Measurements from ENCODE around the gene MCTP1.
A peak's percentile ranks its signal among the peaks of the same experiment; 100 is the strongest.

Gene MCTP1

DNA sequence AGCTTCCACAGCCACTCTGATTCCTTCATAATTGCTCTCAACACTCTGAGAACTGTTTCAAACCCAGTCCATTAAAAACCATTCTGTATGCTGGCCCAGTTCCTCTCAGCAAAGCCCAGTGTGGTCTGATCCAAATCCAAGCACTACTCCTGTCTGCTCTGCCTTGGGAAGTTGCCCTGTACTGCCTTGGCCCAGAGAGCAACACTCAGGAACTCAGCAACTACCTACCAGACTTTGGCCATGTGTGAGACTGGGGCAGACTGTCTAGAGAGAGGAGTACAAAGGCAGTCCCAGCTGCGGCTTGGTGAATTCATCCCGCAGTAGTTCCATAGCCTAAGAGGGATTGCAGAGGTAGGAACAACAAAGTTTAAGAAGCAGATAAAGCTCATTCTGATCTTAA is 214.4 kb downstream of the MCTP1 start:
- no peak for DNase-seq

DNA sequence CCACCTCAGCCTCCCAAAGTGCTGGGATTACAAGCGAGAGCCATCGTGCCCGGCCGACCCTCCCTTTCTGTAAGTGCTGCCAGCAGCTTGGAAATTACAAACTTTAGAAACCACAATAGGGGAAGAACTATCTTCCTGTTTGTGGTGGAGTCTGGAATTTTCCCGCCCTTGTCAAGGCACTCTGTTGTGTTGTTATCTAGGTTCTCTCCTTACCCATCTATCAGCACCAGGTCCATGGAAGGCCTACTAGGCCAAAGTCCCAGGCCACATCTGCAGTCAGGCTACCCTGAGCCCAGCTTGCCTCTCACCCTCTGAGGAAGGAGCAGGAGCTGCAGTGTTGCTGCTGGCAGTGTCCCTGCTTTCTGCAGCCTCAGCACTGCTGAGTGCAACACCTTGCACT is 214.9 kb downstream of the MCTP1 start:
- no peak for DNase-seq

DNA sequence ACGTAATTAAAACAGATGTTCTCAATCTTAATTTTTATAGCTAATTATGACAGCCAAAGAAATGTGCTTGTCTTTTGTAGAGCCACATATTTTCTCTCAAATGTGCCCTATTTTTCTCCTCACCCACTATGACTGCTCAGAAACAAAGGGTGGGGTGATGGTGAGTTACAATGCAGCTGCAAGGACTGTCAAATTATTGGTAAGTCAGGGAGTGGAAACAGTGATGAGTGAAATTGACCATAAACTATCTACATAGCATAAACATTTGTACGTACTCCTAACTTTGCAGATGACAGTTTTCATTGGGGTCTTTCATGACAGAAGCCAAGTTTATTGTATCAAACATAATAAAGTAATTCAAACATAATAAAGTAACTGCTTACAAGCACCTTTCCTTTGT is 215.9 kb downstream of the MCTP1 start:
- DNase-seq: no peak

DNA sequence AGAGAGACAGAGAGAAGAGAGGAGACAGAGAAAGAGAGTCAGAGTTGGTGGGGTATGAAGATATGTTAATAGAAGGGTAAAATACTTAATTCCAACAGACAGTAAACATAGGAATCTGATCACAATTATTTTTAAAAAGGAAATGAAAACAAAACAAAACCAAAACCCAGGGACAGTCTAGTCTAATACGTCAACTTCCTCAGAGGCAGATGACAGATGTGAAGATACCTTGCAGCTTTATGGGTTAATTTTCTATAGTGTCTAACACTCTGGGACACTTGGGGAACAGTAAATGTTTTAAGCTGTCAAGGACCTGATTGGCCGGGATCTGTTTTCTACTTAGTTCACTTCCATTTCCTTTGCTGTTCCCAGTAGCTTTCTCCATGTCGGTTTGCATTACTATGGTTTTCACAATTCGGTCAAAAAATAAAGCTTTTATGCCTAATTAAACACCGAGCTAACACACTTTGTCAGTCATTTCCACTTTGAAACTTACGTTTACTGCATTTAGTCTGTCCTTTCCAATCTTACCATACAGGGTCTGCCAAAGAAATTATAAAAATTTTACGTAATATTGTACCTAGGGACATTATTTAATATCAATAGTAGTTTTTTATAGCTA is 216.5 kb downstream of the MCTP1 start:
- DNase-seq: no peak

DNA sequence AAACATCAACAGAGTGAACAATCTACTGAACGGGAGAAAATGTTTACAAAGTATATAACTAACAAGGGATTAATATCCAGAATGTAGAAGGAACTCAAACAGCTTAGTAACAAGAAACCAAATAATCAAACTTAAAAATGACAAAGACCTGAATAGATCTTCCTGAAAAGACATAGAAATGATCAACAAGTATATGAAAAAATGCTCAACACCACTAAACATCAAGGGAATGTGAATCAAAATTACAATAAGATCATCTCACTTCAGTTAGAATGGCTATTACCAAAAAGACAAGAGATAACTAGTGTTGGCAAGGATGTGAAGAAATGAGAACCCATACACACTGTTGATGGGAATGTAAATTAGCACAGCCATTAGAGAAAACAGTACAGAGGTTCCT is 218.8 kb downstream of the MCTP1 start:
- DNase-seq: no peak

DNA sequence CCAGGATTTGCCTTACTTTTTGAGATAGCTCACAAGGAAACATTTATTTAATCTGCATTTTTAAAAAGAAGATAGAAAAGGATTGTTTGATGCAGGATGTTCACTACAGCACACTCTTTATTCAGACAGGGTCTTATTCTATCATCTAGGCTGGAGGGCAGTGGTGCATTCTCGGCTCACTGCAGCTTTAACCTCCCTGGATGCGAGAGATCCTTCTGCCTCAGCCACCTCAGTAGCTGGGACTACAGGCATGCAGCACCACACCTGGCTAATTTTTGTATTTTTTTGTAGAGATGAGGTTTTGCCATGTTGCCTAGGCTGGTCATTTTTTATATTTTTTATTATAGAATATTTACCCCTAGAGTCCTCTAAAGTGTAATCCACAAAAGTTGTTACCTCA is 221.4 kb downstream of the MCTP1 start:
- DNase-seq: no peak

DNA sequence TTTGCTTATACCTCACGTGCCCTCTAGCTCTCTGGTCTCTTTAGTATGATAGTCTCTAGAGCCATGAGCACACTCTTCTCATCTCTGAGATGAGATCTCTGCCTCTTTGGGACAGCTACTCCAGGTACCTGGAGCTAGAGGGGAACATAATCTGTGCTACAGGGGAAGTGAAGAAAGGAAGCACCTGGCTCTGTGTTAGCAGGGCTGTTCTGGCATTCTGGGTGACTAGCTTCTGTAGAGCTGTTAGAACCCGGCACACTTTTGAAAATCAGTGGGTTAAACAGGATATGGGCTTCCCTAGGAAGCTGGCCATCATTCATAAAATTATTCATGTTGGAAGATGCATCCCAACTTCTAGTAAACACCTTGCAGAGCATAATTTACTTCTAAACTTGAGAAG is 224.8 kb downstream of the MCTP1 start:
- no peak for DNase-seq

DNA sequence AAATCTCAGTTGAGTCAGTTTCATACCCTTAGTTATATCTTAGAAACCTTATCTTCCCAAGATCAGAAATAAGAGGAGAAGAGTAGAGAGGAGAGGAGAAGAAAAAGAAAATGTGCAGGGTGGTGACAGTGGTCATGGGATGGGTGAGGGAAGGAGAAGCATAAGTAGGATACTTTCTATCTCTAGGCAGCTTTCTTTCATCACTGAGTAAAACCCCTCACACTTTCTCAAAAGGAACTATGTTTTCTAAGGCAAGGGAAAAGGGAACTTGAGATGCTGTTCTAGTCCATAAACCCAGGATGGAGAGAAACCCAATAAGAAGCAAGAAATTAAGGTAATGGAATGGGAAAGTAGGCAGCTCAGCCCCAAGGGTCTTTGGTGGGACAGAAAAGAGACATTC is 225.3 kb downstream of the MCTP1 start:
- DNase-seq: no peak

DNA sequence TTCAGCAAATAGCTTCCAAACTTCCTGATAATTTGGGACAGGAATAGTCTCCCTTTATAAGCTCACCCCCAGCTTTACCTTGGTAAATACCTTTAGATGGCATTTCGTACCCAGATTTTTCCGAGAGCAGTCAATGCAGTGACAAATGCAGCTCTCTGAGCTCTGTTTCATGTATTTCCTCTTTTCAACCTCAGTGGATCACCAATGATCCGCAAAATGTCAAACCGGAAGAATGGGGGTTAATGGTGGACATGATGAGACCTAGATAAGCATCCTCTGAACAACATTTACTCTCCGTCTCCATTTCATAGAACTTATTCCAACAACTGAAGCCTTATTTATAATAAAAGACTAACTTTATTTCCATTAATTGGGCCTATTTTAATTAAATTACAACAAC is 227.3 kb downstream of the MCTP1 start:
- peak; percentile 14 for DNase-seq

DNA sequence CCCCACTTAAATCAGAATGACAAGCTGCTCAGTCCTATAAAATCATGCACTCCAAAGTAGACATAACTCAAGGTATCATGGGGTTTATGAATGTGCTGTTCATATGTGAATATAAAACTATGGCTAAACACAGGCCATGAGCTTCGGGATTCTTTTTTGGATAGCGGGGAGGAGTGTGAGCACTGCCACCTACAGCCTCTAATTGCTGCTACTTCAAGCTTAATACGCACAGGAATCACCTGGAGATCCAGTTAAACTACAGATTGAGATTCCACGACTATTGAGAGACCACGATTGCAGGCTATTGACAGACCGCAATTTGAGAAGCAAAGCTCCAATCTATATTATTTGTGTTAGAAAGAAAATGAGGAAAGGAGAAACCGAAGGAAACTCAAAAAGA is 231.6 kb downstream of the MCTP1 start:
- DNase-seq: no peak

DNA sequence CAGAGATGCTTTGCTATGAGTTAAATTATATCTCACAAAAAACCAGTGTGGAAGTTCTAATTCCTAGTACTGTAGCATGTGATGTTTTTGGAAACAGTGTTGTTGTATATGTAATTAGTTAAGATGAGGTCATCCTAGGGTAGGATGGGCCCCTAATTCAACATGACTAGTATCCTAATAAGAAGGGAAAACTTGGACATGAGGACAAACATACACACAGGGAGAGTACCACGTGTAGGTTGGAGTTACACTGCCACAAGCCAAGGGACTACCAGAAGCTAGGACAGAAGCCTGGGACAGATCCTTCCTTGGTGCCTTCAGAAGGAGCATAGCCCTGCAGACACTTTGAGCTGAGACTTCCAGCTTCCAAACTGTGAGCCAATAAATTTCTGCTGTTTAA is 234.2 kb downstream of the MCTP1 start:
- no peak for DNase-seq

DNA sequence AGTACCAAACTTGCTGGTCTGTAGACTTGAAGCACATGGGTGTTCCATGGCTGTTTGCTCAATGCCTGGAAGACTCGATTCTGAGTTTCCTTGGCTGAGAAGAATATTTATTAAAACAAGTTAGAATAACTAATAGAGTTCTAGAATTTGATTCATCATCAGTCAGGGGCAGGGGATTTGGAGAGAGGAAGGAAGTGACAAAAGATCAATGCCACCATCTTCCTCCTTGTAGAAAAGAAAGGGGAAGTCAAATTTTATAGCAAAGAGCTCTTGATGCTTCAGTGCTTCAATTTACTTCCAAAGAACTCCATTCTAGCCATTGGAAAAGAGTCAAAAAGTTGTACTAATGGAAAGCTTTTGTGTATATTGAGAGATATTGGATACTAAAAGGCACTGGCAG is 236.3 kb downstream of the MCTP1 start:
- DNase-seq: no peak

DNA sequence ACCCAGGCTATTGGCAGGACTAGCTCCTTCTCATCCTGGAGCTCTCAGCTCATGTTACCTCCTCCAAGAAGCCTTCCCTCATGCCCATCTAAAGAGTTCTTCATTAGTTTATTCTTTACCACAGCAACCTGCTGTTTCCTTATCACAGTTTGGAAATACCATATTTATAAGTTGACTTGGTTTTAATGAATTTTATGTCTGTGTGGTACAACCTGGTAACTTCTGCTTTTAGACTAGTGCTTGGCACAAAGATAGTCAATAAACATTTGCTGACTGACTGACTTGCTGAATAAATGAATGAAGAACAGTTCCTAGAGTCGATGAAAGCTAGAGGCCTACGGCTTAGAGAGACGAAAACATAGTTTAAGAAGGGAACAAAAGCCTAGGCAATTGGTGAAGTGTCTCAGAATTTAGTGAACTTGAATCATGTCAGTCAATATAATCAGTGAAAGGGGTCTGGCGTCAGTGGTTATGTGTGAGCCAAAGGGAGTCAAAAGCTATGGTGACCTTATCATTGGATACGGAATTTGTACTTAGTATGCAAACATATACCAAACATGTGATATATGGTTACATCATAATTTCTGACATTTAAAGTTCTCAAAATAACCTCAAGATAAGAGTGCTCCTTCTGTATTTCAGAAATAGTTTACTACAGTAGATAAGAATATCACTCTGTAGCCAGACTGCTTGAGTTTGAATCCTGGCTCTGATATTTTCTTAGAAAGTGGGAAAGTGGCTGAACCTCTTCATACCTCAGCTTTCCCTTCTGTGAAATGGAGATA is 239.5 kb downstream of the MCTP1 start:
- DNase-seq: no peak

DNA sequence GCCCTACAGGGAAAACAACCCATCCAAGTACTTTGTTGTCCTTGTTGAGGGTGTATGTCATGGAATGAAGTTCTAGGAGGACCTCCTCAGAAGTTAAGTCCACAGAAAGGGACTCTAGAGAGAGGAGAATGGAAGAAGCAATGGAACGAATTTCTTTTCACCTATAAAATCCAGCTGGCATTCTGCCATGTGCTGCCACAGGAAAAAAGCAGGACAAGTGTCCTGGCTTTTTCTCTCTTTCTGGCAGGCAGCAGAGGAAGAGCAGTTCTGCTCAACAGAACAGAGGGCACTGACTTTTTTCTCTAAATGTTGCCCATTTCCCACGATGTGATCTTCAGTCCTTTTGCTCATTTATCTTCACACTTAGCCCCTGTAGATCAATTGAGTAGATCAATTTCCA is 240.8 kb downstream of the MCTP1 start:
- DNase-seq: no peak

DNA sequence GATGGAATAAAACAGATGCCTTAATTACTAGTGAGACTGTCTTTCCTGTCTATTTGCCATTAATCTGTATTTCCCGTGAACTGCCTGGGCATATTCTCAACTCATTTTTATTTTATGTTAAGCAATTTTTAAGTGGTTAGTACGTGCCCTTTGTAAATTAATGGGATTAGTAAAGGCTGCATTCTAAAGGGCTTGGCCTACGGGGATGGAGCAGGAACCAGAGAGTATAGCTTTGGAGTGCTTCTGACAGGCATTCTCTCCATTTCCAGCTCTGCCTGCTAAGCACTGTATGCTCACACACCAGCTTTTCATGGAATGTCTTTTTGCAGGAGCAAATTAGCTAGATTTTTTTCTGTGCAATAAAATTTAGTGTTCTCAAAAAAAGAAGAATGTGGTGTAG is 241.2 kb downstream of the MCTP1 start:
- no peak for DNase-seq

DNA sequence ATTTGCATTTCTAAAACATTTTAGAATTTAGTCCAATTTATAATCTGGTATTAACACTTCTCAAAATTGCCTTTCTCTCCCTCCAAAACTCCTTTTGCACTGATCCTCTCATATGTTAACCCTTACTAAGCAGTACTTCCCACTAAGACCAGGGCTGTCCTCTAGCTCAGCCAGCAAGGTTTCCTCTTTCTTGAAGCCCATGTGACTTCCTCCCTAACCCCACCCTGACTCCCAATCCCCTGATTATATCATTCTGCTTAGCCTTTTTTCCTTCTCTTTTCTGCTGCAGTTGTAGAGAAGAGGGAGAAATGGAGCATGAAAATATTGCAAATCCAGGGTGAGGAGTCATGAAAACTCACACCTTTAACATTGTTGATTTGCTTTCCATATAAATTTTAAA is 241.7 kb downstream of the MCTP1 start:
- no peak for DNase-seq

DNA sequence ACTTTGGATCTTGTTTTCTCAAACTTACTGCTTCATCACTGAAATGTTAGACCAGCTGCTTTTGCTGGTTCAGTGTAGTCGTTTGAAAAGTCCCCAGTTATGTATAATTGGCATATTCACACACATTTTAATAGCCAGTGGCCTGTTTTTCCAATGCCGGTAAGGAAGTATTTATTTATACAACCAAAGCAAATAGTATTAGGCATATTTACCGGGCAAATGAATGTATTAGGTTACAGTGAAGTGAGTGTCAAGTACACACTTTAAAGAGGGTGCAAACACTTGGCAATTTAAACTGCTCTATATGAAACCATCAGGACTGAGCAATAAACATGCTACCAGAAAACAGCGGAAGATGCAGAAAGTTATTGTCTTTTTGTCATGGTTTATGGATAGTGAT is 242.9 kb downstream of the MCTP1 start:
- DNase-seq: no peak

DNA sequence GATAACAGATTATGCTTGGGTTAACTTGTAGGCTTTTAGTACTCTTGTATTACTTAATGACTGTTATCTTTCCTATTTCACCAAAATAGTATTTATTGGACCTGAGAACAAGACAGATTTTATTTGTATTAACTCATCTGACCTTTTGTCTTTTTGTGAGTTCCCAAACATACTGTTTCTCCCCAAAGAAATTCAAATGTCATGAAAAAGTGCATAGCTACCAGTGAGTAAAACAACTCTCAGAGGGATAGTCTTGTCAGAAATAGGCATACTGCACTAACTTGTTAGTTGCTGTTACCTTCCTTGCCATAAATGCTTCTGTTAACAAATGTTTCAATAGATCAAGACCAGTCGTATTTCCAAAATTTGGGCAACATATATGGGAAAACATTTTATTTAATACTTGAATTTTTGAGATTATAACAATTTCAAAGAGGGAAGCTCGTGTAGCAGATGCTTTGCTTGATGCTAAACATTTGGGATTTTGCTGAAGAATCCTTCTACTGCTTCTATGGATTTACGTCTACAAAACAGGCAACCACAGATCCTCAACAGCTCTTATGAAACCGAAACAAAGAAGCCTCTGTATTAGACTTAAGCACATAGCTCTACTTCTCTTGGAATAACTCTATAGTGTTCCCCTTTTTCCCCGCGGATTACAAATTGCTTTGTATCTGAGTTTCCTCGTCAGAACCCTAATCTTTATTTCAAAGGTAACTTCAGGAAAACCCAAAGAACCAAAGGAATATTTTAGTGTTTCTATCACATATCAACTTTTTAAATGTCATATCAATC is 248.8 kb downstream of the MCTP1 start:
- no peak for DNase-seq

DNA sequence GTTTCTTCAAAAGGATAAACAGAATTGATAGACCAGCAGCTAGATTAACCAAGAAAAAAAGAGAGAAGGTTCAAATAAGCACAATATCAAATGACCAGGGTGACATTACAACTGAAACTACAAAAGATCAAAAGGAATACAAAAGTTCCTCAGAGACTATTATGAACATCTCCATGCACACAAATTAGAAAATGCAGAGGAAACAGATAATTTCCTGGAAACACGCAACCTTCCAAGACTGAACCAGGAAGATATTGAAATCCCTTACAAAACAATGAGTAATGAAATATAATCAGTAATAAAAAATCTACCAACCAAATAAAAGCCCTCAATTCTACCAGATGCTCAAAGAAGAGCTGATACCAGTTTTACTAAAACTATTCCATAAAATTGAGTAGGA is 252.1 kb downstream of the MCTP1 start:
- DNase-seq: no peak

DNA sequence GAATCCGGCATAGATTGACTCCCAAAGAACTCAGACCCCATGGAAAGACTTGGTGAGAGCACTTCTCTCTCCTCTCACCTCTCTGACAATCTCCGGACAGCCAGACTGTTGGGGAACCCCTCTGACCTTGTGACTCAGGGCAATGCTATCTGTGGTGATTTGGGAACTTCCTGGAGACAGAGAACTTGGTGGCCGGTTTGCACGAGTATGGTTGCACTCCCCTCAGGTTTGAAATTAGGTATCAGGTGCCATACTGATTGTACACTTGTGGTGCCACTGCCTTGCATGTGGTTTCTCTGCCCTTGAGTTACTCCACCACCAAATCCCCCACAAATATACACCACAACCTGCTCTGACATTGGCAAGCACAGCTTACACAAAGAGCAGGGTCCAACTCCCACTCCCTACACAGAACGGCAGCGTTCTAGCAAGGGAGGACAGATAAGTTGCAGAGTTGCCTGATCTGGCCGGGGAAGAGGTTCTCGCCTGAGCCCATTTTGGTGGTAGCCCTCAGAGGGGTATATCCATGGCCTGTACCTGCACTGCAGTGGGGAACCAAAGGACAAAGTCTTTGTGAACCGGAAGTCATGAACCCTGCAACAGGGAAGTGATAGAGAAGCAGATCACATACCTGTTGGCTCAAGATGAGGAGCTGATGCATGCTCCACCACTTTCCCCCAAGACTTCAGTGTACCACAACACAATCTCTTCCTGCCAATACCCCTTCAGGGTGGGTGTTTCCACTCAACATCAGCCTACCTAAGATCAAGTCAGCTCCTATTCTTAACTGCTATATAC is 255.1 kb downstream of the MCTP1 start:
- DNase-seq: no peak

DNA sequence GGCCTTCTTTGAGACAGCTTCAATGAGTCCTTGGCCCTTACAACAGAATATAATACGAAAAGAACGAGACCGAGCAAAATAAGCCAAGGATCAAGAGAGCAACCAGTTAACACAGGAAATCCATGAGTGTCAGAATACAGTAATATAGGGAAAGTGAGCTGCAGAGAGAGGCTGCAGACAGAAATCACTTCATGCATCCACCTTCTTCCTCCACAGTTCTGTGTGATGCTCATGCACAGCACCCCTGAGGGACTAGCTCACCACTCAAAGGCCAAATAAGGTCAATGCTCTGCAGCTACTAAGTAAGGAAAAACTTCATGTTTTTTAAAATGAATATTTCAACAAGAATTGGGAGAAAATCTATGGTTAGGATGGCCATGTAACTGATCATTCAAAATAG is 257.1 kb downstream of the MCTP1 start:
- no peak for DNase-seq

DNA sequence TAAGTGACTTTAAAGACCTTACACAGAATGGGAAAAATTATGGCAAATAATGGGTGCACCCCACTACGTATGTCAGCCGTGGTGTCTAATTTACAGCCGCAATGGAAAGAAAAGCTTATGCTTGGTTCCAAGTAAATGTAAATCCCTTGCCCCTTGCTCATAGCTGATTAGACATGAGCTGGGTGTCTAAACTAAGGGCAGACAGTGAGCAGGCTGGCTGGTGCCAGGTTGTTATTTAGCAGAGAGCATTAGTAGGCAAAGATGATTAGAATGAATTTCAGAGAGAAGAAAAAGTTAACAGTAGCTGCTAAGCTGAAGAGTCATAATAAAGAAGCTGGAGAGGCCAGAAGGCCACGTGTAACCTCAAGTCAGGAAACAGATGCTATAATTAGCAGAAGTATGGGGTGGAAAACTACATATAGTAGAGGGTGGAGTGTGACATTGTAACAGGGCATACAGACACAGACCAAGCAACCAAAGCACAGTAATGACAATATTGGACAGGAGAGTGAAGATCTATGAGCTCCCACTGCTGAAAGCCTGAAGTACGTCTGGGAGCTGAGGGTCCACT is 257.7 kb downstream of the MCTP1 start:
- no peak for DNase-seq

DNA sequence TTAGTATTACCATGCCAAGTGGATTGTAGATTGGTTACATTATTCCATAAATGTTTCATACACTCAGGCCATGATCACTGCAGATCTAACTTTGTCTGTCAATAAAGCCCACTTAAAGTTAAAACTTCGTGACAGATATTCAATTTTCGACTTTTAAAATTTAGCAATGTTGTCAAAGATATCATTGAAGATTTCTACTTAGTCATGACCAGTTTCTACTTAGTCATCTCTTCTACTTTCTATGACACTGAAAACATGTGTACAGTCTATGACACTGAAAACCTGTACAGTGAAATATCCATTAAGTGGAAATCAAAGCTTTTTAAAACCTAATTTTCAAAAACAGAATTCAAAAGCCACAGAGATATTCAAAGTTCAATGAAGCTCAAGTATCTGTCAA is 258.2 kb downstream of the MCTP1 start:
- DNase-seq: no peak
